ENCODE measurements around the gene CASD1.
A peak's percentile ranks its signal among the peaks of the same experiment; 100 is the strongest.

CASD1 gene

GRCh38 chr7:94509264-94509886 is at the start of gene CASD1:
TSS of gene CASD1 (plus strand) at chr7:94509809. CDS start at chr7:94510085, 276 bp downstream.
- DNase-seq (ENCODE audit: low read depth in 2 of 2): peak in 1 of 2 donors; percentile 31

GRCh38 chr7:94466516-94466915 is 43.1 kb upstream of the CASD1 start:
- no peak for DNase-seq (ENCODE audit: low read depth in 2 of 2)

GRCh38 chr7:94471604-94472003 is 38.0 kb upstream of the CASD1 start:
- no peak for DNase-seq (ENCODE audit: low read depth in 2 of 2)

DNA sequence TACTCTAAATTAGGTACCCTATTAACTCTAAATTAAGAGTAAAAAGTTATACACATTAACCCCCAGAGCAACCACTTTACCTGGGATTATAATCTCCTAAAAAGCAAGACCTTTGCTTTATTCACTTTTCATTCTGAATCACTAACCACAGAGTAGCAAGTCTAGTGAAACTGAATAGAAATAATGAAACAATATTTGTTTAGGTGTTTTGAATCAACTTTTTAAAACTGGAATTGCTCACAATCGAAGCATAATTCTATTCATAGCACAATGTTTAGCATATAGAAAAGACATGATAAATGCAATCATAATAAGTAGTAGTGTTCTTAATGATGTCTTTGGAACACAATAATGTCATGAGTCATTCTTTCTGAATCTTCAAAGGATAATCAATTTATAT is 37.0 kb upstream of the CASD1 start:
- DNase-seq (ENCODE audit: low read depth in 2 of 2): no peak

- DNase-seq (ENCODE audit: low read depth in 2 of 2): no peak
These were observed 33.3 kb upstream of the CASD1 start for GRCh38 chr7:94476251-94476840.

DNA sequence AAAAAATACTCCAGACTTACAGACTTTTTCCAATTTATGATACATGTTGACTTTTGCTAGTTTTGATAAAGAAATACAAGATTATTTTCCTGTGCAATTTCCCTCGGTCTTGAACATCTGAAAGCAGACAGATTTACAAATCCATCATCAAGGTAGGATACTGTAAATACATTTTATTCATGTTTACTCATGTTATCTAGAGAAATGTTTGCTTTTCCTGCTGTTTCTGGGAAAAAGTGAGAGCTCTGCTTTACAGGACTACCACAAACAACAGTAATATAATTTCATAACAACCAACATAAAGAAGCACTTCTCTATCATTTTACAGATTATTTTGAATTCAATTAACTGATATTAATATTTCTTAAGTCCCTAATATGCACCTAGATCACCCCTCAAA is 31.7 kb upstream of the CASD1 start:
- no peak for DNase-seq (ENCODE audit: low read depth in 2 of 2)

DNA sequence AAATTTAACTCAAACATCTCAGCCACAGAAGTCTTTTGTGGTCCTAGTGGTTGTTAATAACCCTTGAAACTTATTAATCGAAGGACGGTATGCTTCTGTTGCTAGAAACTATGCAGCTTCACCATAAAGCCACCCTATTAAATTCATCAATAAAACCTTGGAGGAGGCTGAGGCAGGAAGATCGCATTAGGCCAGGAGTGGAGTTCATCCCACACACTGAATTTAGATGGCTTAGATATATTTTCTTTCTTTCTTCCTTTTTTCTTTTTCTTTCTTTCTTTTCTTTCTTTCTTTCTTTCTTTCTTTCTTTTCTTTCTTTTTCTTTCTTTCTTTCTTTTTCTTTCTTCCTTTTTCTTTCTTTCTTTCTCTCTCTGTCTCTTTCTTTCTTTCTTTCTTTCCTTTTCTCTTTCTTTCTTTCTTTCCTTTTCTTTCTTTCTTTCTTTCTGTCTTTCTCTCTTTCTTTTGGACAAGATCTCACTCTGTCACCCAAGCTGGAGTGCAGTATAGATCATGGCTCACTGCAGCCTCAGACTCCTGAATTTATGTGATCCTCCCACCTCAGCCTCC is 30.9 kb upstream of the CASD1 start:
- no peak for DNase-seq (ENCODE audit: low read depth in 2 of 2)

- no peak for DNase-seq (ENCODE audit: low read depth in 2 of 2)
These were observed 28.3 kb upstream of the CASD1 start for GRCh38 chr7:94481279-94481678.

DNA sequence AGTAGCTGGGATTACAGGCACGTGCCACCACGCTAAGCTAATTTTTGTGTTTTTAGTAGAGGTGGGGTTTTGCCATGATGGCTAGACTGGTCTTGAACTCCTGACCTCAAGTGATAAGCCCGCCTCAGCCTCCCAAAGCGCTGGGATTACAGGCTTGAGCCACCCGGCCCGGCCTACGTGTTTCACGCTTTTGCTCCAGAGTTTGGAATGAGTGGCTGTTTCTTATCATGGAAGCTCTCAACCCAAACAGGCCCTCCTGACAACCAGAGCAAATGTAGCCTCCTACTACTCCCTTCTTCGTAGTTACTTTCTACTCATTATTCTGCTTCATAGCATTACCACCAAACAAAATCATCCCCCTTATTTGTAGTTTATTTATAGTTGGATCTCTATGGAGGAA is 26.8 kb upstream of the CASD1 start:
- DNase-seq (ENCODE audit: low read depth in 2 of 2): no peak

GRCh38 chr7:94483843-94484242 is 25.8 kb upstream of the CASD1 start:
- no peak for DNase-seq (ENCODE audit: low read depth in 2 of 2)

DNA sequence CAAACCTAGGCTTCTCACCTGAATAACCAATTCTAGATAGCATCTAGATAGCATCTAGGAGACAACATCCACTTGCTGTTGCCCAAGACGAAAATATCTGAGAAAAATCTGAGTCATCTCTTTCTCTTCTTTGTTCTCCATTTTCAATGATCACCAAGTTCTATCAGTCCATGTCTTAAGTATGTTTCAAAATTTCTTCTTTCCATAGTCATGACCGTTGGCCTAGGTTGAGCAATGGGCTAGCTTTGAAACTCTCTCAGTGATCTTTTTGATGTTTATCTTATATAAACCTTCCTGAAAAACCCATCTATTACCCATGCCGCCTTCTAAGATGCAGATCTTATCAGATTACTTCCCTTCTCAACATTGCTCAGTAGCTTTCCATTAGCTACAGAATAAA is 23.4 kb upstream of the CASD1 start:
- no peak for DNase-seq (ENCODE audit: low read depth in 2 of 2)

DNA sequence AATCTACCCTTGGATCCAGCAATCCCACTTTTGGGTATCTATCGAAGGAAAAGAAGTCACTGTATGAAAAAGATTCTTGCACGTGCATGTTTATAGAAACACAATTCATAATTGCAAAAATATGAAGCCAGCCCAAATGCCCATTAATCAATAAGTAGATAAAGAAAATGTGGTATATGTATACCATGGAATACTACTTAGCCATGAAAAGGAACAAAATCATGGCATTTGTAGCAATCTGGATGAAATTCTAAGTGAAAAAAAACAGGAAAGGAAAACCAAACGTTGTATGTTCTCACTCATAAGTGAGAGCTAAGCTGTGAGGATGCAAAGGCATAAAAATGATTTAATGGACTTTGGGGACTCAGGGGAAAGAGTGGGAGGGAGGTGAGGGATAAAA is 18.2 kb upstream of the CASD1 start:
- no peak for DNase-seq (ENCODE audit: low read depth in 2 of 2)

DNA sequence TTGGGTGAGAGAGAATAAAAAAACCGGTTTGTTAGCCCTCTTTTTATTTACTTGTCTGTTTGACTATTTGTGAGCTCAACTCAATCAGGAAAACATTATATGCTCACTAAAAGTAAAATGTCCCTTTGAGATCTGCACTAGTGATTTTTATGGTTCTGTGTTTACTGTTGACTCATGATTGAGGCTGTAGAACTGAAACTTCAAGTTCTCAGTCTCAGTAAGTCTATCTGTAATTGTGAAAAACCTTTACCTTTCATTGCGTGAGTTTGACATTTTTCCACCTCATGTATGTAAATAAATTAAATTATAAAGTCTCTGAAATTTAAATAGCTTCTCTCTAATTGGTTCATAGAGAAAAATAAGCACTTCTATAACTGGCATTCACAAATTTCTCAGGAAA is 17.0 kb upstream of the CASD1 start:
- no peak for DNase-seq (ENCODE audit: low read depth in 2 of 2)

DNA sequence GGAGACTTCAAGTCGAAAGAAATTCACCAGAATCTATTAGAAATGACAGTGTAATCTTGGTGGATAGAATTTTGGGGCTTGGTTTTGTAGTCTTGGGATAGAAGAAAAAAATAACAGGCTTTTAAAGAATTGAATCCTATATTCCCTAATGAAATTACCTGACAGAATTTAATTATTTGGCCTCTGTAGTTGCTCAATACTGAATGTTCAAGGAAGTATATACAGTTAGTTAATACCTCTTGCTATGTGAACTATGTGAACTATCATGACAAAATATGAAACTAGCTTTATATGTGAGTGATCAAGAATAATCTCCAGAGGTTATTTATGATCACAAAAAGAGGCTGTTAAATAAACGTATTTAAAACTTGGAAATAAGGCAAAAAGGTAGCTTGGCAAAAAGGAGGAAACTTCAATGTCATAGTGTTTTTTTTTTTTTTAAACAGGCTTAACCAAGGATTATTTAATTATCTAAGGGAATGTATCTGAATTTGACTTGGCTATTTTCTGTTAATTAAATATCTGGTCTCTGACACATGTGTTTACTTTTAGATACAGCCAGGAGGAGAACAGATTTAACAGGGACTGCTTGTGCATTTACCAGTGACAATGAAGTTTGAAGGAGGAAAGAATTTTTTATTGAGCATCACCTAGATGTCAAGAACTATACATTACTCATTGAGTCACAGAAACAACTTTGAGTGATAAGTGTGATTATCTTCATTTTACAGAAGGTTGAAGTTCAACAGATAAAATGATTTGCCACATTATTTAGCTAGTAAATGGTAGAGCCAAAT is 11.5 kb upstream of the CASD1 start:
- no peak for DNase-seq (ENCODE audit: low read depth in 2 of 2)

GRCh38 chr7:94498918-94499317 is 10.7 kb upstream of the CASD1 start:
- no peak for DNase-seq (ENCODE audit: low read depth in 2 of 2)

DNA sequence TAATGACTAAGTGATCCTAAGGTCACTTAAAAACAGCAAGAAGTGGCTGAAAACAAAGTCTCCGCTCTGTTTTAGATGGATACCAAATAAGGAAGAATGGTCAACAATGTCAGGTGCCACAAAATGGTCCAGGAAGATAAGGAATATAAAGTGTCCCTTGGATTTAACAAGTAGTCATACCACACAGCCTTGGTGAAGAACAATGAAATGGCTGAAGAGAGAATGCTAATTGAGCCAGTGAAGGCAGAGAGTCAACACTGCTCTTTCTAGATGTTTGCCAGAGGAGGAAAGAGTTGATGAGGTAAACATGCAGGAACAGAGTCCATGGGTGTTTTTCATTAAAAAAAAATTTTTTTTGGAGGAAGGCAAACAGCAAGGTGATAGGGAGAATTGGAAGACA is 2.1 kb upstream of the CASD1 start:
- no peak for DNase-seq (ENCODE audit: low read depth in 2 of 2)

DNA sequence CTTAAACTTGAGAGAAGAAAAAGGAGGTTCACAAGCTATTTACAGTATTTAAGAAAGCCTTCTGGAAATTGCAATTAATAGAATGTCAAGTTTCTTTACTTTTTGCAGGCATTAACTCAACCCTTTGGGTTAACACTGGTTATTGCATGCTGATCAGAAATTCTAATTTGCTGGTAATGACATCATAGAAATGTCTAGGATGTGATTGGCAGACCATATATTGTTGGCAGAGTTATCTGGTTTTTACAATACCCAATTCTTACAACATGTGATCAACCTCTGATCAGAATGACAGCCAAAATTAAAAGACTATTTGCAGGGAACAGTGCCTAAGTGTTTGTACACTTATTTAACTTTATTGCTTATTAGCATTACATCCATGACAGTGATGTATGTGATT is 1.6 kb upstream of the CASD1 start:
- DNase-seq (ENCODE audit: low read depth in 2 of 2): no peak

DNA sequence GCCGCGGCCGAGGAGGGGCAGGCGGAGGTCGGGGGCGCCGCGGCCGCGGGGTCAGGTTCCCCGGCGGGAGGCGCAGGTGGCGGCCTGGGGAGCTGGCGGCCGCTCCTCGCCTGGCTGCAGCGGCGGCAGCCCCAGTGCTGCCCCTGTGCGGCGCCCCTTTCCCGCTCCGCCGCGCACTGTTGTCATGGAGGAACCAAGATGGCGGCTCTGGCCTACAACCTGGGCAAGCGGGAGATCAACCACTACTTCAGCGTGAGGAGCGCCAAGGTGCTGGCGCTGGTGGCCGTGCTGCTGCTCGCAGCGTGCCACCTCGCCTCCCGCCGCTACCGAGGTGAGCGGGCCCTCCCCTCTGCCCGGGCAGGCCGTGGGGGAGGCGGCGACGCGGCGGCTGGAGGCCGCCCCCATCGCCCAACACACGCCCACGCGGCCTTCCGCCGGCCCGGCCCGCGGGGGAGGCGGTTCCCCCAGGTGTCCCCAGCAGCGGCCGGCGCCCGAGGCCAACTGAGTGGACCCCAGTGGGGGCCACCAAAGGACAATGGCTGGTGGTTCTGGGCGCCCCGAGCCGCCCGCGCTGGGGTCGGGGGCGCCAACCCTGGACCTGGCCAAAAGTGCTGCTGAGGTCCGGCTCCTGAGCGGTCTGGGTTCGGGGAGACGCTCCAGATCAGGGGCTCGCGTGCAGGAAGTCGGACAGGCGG is 425 bp downstream of the CASD1 start:
- peak in 1 of 2 donors; percentile 53 for DNase-seq (ENCODE audit: low read depth in 2 of 2)

DNA sequence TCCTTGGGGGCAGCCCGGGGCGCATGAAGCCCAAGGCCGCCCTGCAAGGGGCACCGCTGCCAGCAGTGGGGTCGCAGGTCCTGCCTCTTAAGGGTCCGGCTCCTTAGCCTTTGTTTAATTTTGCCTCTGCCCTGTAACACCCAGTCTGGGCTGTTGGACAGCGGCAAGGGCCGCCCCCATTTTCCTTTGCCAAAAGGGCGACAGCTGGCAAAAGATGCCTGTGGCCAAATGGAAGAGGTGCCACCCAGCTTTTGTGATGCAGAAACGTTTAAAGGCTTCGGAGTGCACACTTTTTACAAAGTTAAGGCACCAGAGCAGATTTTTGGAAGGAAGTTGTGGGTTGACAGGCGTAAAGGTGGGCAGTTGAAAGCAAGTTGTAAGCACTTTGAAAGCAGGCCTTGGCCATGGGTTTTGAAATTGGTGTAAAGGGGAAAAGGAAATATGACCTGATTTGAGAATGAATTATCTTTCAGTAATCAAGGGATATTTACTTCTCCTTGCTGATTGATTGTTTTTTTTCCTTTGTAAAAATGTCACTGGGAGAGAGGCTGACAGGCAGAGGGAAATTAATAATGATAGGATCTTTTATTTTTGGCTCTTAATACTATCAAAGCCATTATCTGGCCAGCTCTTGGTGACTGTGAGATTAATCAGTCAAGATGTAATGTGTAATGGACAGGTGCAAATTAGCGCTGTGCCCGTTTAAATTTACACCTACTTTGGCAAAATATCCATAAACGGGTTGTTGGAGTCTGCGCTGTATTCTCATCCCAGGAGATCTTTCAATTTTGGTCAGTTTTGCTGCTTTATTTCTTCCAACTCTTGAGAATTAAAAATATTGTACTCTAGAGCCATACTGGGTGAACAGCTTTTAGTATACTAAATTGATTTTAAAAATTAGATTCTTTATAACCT is 1.2 kb downstream of the CASD1 start:
- DNase-seq (ENCODE audit: low read depth in 2 of 2): peak in 1 of 2 donors; percentile 11

- no peak for DNase-seq (ENCODE audit: low read depth in 2 of 2)
These were observed 2.1 kb downstream of the CASD1 start for GRCh38 chr7:94511718-94512117.
